DMS153 treated with DMSO at 0.1 percent for 48 hours (cell line): ENCODE results near the gene GPAT3.

ENCODE experiments used
- DNase-seq: peaks from one replicate; lab custom pipeline; 2025; ENCODE audit not compliant: unreplicated experiment; lab: John Stamatoyannopoulos, UW

GPAT3 gene

DNA sequence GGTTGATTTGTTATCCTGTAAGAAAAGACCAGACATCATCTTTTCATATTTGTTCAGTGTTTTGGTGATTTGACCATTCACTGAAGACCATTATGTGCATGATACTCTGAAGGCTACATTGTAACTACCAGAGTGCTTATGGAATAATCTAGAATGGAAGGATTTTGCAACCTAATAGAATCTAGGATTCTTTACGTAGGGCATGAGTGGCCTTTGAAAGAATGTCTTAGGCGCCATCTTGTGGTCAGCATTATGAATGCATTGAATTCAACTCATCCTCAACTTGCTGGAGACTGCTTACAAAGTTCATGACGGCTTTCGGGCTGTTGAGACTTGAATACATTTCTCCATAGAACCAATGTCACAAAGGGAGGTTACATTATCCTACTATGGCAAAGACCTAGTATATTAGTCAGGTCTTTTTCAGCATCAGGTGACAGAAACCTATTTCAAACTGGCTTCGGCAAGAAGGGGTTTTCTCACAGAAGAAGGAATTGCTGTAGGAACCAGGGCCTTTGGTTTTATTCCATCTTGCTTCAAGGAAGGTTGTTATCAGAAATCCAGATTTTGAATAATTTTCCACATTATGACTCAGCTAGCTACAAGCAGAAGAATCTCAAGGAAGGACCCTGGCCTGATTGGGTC, 104.1 kb downstream of the GPAT3 start:
- DNase-seq, result peak; percentile 49

- DNase-seq, result no peak
These were observed 107.1 kb downstream of the GPAT3 start for GRCh38 chr4:83643036-83643435.

DNA sequence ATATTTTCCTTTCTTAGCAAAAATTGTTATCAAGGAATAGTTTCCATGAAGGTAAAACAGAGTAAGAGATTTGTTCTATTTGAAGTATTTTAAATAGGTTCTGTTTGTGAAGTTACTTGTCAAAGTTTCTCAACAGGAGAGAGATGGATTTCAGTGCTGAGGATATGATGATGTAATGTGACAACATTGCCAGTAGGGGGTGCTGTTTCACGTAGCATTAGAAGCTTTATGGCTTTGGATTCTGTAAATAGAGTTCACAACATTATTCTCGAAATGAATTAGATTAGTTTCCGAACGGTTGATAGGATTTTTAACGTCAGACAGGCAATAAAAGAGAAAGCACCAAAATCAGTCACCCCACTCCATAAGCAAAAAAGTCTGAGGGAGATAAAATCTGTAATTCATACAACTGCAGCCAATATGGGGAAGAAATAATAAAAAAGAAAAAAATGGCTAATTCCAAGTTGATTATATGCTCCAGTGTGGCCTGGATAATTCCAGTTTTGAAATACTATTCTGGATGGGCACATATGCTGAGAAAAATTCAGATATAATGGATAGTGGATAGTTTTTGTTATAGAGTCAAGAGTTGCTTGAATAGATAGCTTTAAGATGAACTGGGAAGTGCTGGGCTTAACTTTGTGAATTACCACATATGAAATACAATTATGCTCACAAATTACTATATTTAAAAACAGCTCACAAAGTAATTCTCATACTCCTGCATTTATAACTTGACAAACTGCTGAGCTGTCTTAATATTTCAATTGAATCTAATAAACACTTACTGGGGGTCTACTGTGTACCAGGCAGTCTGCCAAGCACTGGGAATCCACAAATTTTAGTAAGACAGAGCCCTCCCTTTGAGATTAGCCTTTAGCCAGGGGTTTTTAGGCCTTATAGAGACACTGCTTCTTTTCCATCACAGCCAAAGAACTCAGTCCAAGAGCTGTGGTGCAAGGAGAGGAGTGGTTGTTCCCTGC, 109.1 kb downstream of the GPAT3 start:
- DNase-seq, result peak; percentile 61

DNA sequence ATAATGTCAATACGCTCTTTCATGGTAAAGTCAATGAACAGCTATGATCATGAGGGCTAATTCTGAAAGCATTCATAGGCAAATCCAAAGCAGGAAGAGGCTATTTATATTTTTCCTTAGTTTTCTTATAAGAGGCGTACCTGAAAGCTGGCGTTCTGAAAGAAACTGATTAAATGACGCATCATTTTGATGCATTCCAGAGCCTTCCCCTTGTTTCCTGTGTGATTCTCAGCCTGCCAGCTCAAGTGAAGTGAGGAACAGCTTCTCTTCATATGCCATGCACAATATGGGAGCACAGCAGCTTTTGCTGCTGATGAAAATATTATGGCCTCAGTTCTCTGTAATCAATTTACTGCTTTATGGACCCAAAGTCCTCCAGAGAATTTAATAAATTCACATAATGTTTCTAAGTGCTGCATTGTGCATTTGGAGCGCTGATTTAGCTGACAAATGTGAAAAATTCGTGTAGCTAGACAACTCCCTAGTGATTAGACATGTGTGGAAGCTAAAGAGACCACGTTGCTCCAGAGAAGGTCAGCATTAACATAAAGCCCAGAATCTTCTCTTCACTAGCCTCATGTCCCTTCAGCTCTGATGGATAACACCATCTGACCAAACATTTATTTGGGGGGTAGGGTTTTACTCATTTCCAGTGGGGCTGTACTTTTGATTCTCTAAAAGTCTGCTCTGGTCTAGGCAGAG, 110.8 kb downstream of the GPAT3 start:
- DNase-seq, result no peak

GRCh38 chr4:83651846-83652245, 115.9 kb downstream of the GPAT3 start:
- no peak for DNase-seq
